Loucy (cell line): ENCODE data around the gene FGD3.

Experiments
- H2AFZ ChIP-seq: fragments of 200-600 bp; sonication (generic); 2 replicates; pipeline ENCODE4 v1.6.0; 2016; ENCODE audit warnings: antibody characterized with exemption, mild to moderate bottlenecking, low read length, moderate library complexity
- H3F3A ChIP-seq: fragments of 200-600 bp; 2 replicates; pipeline ENCODE4 v1.6.0; 2016; ENCODE audit warnings: antibody characterized with exemption, low read depth, mild to moderate bottlenecking
- H3K27me3 ChIP-seq: fragments of 200-600 bp; sonication (generic); 2 replicates; pipeline ENCODE4 v1.6.1; 2014; ENCODE audit warnings: low read length, mild to moderate bottlenecking; ENCODE audit not compliant: insufficient read depth, poor library complexity, severe bottlenecking
- H3K36me3 ChIP-seq: fragments of 200-600 bp; sonication (generic); 2 replicates; pipeline ENCODE4 v1.6.1; 2016; ENCODE audit warnings: low read length; ENCODE audit not compliant: insufficient read depth
- H3K4me1 ChIP-seq: fragments of 200-600 bp; sonication (generic); 2 replicates; pipeline ENCODE4 v1.5.1; 2014; ENCODE audit warnings: low read length, mild to moderate bottlenecking; ENCODE audit not compliant: insufficient read depth, poor library complexity, severe bottlenecking
- H3K4me2 ChIP-seq: fragments of 200-600 bp; sonication (generic); 2 replicates; pipeline ENCODE4 v1.6.0; 2014; ENCODE audit warnings: antibody characterized with exemption, low read length, low read depth, mild to moderate bottlenecking; ENCODE audit not compliant: poor library complexity, severe bottlenecking
- H3K4me3 ChIP-seq: fragments of 200-600 bp; sonication (generic); 2 replicates; pipeline ENCODE4 v1.5.1; 2014; ENCODE audit warnings: low read length, mild to moderate bottlenecking, mixed read lengths; ENCODE audit not compliant: poor library complexity, severe bottlenecking
- H3K79me2 ChIP-seq: fragments of 200-600 bp; sonication (generic); 2 replicates; pipeline ENCODE4 v1.6.1; 2014; ENCODE audit warnings: low read length; ENCODE audit not compliant: insufficient read depth
- H3K9ac ChIP-seq: fragments of 200-600 bp; sonication (generic); 2 replicates; pipeline ENCODE4 v1.6.0; 2014; ENCODE audit warnings: mild to moderate bottlenecking, low read depth, low read length, moderate library complexity; ENCODE audit not compliant: poor library complexity, severe bottlenecking
- H3K9me2 ChIP-seq: fragments of 200-600 bp; sonication (generic); replicated peaks from 2 replicates; pipeline ENCODE4 v1.6.1; 2016; ENCODE audit warnings: low read depth, low read length, mixed read lengths
- H3K9me3 ChIP-seq: fragments of 200-600 bp; sonication (generic); 2 replicates; pipeline ENCODE4 v1.6.1; 2014; ENCODE audit warnings: mild to moderate bottlenecking, antibody characterized with exemption, low read length, low read depth; ENCODE audit not compliant: insufficient read depth
- H4K20me1 ChIP-seq: fragments of 200-600 bp; sonication (generic); 2 replicates; pipeline ENCODE4 v1.6.0; 2014; ENCODE audit warnings: antibody characterized with exemption, low read length, mild to moderate bottlenecking; ENCODE audit not compliant: insufficient read depth, poor library complexity, severe bottlenecking
- CTCF ChIP-seq: fragments of 200-600 bp; sonication (generic); conservative IDR thresholded peaks from 2 replicates; pipeline ENCODE4 v1.5.1; 2014; ENCODE audit warnings: mild to moderate bottlenecking, antibody characterized with exemption, low read length
- EZH2phosphoT487 ChIP-seq: fragments of 200-600 bp; IDR thresholded peaks from 2 replicates; pipeline ENCODE4 v1.6.1; 2018; ENCODE audit warnings: antibody characterized with exemption, mild to moderate bottlenecking, moderate library complexity, borderline replicate concordance

FGD3 gene

GRCh38 chr9:92954886-92955285, 7.6 kb downstream of the FGD3 start:
- no peak for TF ChIP-seq EZH2phosphoT487
- no peak for TF ChIP-seq CTCF
- Histone ChIP-seq H3K79me2 (no peaks in the 10 kb centered on the region), H3K9ac (peak overlapping the region; percentile 18), H3K9me3 (no peaks in the 10 kb centered on the region), H3K4me1 (peaks cover 22% of the 10 kb centered on the region), H2AFZ (no peak overlapping the region), H3F3A (no peaks in the 10 kb centered on the region), H3K36me3 (no peaks in the 10 kb centered on the region), H3K9me2 (no peaks in the 10 kb centered on the region), H3K4me2 (peak overlapping the region; percentile 79), H3K27me3 (no peaks in the 10 kb centered on the region), H4K20me1 (no peaks in the 10 kb centered on the region), H3K4me3 (peak overlapping the region; percentile 63)

- H3K79me2 ChIP-seq, result peaks cover 25% of the 10 kb centered on the region
- H4K20me1 ChIP-seq, result peaks cover 4% of the 10 kb centered on the region
- H3K9me2 ChIP-seq, result no peaks in the 10 kb centered on the region
- no peak overlapping the region for H3K4me3 ChIP-seq
- no peaks in the 10 kb centered on the region for H3K27me3 ChIP-seq
- no peak overlapping the region for H2AFZ ChIP-seq
- H3F3A ChIP-seq, result no peaks in the 10 kb centered on the region
- peaks cover 20% of the 10 kb centered on the region for H3K4me1 ChIP-seq
- H3K9ac ChIP-seq, result no peak overlapping the region
- H3K9me3 ChIP-seq, result no peaks in the 10 kb centered on the region
- no peak overlapping the region for H3K4me2 ChIP-seq
- TF ChIP-seq CTCF (no peak), EZH2phosphoT487 (no peak)
- no peaks in the 10 kb centered on the region for H3K36me3 ChIP-seq
These were observed 13.4 kb downstream of the FGD3 start for GRCh38 chr9:92960561-92961290.

- Histone ChIP-seq H3K4me3 (no peak overlapping the region), H3K9ac (no peak overlapping the region), H3K9me3 (no peaks in the 10 kb centered on the region), H3F3A (no peaks in the 10 kb centered on the region), H3K4me1 (peaks cover 31% of the 10 kb centered on the region), H2AFZ (no peak overlapping the region), H3K4me2 (no peak overlapping the region), H3K9me2 (no peaks in the 10 kb centered on the region), H4K20me1 (peaks cover 13% of the 10 kb centered on the region), H3K79me2 (peaks cover 35% of the 10 kb centered on the region), H3K36me3 (no peaks in the 10 kb centered on the region), H3K27me3 (no peaks in the 10 kb centered on the region)
- TF ChIP-seq CTCF (peak; percentile 36), EZH2phosphoT487 (no peak)
These were observed 14.4 kb downstream of the FGD3 start for GRCh38 chr9:92961627-92962302.
